ENCODE measurements around the gene HLA-B. TPM values are rescaled to one million over a fixed set of nuclear protein-coding genes. Genes with fewer than 3 reads are reported as not detected.

Gene HLA-B
- total RNA-seq, 1 experiment from 2014 or later, result 68.6 TPM

DNA sequence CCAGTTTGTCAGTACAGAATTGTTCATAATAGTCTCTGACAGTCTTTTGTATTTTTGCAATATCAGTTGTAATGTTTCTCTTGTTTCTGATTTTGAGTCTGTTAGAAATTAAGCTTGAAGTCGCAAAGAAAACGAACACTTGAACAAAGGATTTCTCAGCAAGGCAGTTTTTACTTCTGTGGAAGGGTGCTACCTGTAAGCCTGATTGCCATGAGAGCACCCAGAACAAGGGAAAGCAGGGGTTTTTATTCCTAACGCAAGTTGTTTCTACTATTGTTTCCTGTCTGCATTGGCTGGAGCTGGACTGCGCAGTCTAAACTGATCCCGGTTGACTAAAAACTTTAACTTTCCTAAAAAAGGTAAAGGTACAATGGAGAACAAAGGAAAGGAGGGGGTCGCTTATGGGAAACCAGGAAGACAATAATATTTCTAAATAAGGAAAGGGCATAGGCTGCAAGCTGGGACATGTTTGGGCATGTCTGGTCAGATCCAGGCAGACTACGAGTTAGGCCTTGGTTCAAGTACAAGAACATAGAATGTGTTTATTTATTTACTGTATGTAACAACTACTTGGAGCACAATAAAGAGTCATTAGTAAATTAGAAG is 28.5 kb downstream of the HLA-B start:
- Histone ChIP-seq H3K79me1 (ENCODE audit: insufficient read depth, low read depth, low read length, poor library complexity, severe bottlenecking) (no peaks in the 10 kb centered on the region), H2BK120ac (ENCODE audit: low read depth, low read length, poor library complexity, severe bottlenecking) (no peak overlapping the region), H4K20me1 (ENCODE audit: control insufficient read depth, insufficient read depth, insufficient read length) (no peaks in the 10 kb centered on the region), H2BK20ac (ENCODE audit: low read depth, low read length, poor library complexity, severe bottlenecking) (no peak overlapping the region), H2AFZ (ENCODE audit: low read length) (no peak overlapping the region), H3K9ac (ENCODE audit: extremely low read depth, insufficient read length, low read length) (no peak overlapping the region), H2BK15ac (ENCODE audit: low read depth, low read length) (no peak overlapping the region), H4K91ac (ENCODE audit: insufficient read length, low read depth, low read length) (no peak overlapping the region), H3K27me3 (ENCODE audit: insufficient read depth, low read length) (no peaks in the 10 kb centered on the region), H3T11ph (ENCODE audit: low read length) (no peak overlapping the region), H3K9me3 (ENCODE audit: control insufficient read depth, low read depth, low read length) (peaks cover 6% of the 10 kb centered on the region), H4K8ac (replicated peaks; ENCODE audit: insufficient read length, low read depth, low read length) (no peak overlapping the region), H4K5ac (ENCODE audit: insufficient read length, low read depth, low read length) (no peak overlapping the region), H3K4me1 (ENCODE audit: insufficient read depth, low read length) (no peaks in the 10 kb centered on the region), H3K23me2 (ENCODE audit: insufficient read length, low read depth, low read length, poor library complexity, severe bottlenecking) (no peaks in the 10 kb centered on the region), H3K27ac (ENCODE audit: insufficient read length, low read depth, low read length) (no peak overlapping the region), H3K14ac (ENCODE audit: insufficient read depth, low read length) (no peak overlapping the region), H3K4ac (ENCODE audit: low read depth, low read length) (no peak overlapping the region), H2BK12ac (ENCODE audit: insufficient read length, low read depth, low read length) (no peak overlapping the region), H2AK5ac (ENCODE audit: insufficient read length, low read length) (no peak overlapping the region), H3K56ac (ENCODE audit: insufficient read length, low read depth, low read length) (no peak overlapping the region), H2BK5ac (ENCODE audit: insufficient read length, low read length) (no peak overlapping the region), H3K23ac (ENCODE audit: insufficient read length, low read depth, low read length) (no peak overlapping the region), H3K18ac (ENCODE audit: insufficient read length, low read depth, low read length) (no peak overlapping the region), H3K4me2 (ENCODE audit: insufficient read depth, insufficient read length, low read length) (no peak overlapping the region), H3K79me2 (ENCODE audit: insufficient read depth, low read length) (no peaks in the 10 kb centered on the region)
- DNase-seq, result peak; percentile 62
- TF ChIP-seq, protein P1, sequence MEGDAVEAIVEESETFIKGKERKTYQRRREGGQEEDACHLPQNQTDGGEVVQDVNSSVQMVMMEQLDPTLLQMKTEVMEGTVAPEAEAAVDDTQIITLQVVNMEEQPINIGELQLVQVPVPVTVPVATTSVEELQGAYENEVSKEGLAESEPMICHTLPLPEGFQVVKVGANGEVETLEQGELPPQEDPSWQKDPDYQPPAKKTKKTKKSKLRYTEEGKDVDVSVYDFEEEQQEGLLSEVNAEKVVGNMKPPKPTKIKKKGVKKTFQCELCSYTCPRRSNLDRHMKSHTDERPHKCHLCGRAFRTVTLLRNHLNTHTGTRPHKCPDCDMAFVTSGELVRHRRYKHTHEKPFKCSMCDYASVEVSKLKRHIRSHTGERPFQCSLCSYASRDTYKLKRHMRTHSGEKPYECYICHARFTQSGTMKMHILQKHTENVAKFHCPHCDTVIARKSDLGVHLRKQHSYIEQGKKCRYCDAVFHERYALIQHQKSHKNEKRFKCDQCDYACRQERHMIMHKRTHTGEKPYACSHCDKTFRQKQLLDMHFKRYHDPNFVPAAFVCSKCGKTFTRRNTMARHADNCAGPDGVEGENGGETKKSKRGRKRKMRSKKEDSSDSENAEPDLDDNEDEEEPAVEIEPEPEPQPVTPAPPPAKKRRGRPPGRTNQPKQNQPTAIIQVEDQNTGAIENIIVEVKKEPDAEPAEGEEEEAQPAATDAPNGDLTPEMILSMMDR (conservative IDR thresholded peaks at IDR 0.05), result no peak
- H3K4me3 Mint-ChIP-seq, result no peak overlapping the region
- peaks cover 0 to 38% (median 20%) of the 10 kb centered on the region in 3 experiments; a peak in 6 of 7 replicates for H3K36me3 Mint-ChIP-seq (ENCODE audit: insufficient read depth in 1 of 3, low read depth in 3 of 3)
- peaks cover 35 to 45% of the 10 kb centered on the region in 2 experiments for H3K9me3 Mint-ChIP-seq
- H3K27ac Mint-ChIP-seq, result peak overlapping the region in 2 of 3 experiments; percentile 57 to 74; a peak in 1 of 7 replicates
- WGBS (ENCODE audit: extremely low coverage, insufficient read length, low lambda C conversion rate), result no CpG with 5 or more reads among the region's 7 CpGs
- H3K27me3 Mint-ChIP-seq (ENCODE audit: low read depth), result peaks cover 8% of the 10 kb centered on the region
- no peaks in the 10 kb centered on the region for H3K4me1 Mint-ChIP-seq
